ENCODE results near the gene AVPR2.

The AVPR2 gene

GRCh38 chrX:153932220-153932915 is 27.9 kb downstream of the AVPR2 start:
- DNase-seq (ENCODE audit: low read depth) = no peak

GRCh38 chrX:153933748-153934147 is 29.3 kb downstream of the AVPR2 start:
- no peak for DNase-seq (ENCODE audit: low read depth)

GRCh38 chrX:153934148-153934761 is 29.8 kb downstream of the AVPR2 start:
- no peak for DNase-seq (ENCODE audit: low read depth)

- DNase-seq (ENCODE audit: low read depth) = peak; percentile 71
Observed at GRCh38 chrX:153934762-153935325, 30.4 kb downstream of the AVPR2 start, which contains the start of gene NAA10. Gene NAA10 (minus strand): TSS chrX:153935037. CDS start chrX:153934904, 133 bp downstream.

- no peak for DNase-seq (ENCODE audit: low read depth)
Observed at GRCh38 chrX:153935326-153935851, 30.9 kb downstream of the AVPR2 start.

GRCh38 chrX:153937056-153937455 is 32.6 kb downstream of the AVPR2 start:
- no peak for DNase-seq (ENCODE audit: low read depth)

GRCh38 chrX:153938226-153938786 is 33.8 kb downstream of the AVPR2 start:
- DNase-seq (ENCODE audit: low read depth) = no peak

- DNase-seq (ENCODE audit: low read depth) = no peak
Observed at GRCh38 chrX:153939573-153939972, 35.1 kb downstream of the AVPR2 start.

GRCh38 chrX:153941336-153942252 is 37.1 kb downstream of the AVPR2 start:
- no peak for DNase-seq (ENCODE audit: low read depth)

- no peak for DNase-seq (ENCODE audit: low read depth)
Observed at GRCh38 chrX:153944140-153944799, 39.8 kb downstream of the AVPR2 start, which contains the start of gene RENBP. Gene RENBP (minus strand): TSS chrX:153944643. CDS start chrX:153944610, 33 bp downstream.

GRCh38 chrX:153944800-153945150 is 40.3 kb downstream of the AVPR2 start:
- no peak for DNase-seq (ENCODE audit: low read depth)

- DNase-seq (ENCODE audit: low read depth) = no peak
Observed at GRCh38 chrX:153945956-153946943, 41.8 kb downstream of the AVPR2 start.

- peak; percentile 69 for DNase-seq (ENCODE audit: low read depth)
Observed at GRCh38 chrX:153947009-153947769, 42.7 kb downstream of the AVPR2 start.

- DNase-seq (ENCODE audit: low read depth) = no peak
Observed at GRCh38 chrX:153948002-153948466, 43.6 kb downstream of the AVPR2 start.

- DNase-seq (ENCODE audit: low read depth) = no peak
Observed at GRCh38 chrX:153948847-153949805, 44.7 kb downstream of the AVPR2 start.

- DNase-seq (ENCODE audit: low read depth) = no peak
Observed at GRCh38 chrX:153950127-153950526, 45.7 kb downstream of the AVPR2 start.

- DNase-seq (ENCODE audit: low read depth) = no peak
Observed at GRCh38 chrX:153951683-153952372, 47.4 kb downstream of the AVPR2 start.
